GM13976 (cell line): ENCODE data around the gene CIZ1.

Experiments used
- DNase-seq: peaks from one replicate; pipeline ENCODE4 v3.0.0; 2012; ENCODE audit warnings: low spot score
- in situ Hi-C: fragments of 300-500 bp; cut with MboI; formaldehyde crosslinking; loops from one replicate; pipeline ENCODE4 v1.12.0; 2022; ENCODE audit warnings: low sequenced_read_pairs, mixed read lengths, inconsistent platforms; ENCODE audit not compliant: unreplicated experiment
- TF ChIP-seq, protein P1 (sequence below): IDR thresholded peaks from 2 replicates; pipeline ENCODE4 v1.5.1; 2012; ENCODE audit warnings: borderline replicate concordance, mild to moderate bottlenecking; ENCODE audit not compliant: insufficient read depth; ENCODE audit errors: extremely low read depth, missing control alignments, control extremely low read depth

CIZ1 gene

DNA sequence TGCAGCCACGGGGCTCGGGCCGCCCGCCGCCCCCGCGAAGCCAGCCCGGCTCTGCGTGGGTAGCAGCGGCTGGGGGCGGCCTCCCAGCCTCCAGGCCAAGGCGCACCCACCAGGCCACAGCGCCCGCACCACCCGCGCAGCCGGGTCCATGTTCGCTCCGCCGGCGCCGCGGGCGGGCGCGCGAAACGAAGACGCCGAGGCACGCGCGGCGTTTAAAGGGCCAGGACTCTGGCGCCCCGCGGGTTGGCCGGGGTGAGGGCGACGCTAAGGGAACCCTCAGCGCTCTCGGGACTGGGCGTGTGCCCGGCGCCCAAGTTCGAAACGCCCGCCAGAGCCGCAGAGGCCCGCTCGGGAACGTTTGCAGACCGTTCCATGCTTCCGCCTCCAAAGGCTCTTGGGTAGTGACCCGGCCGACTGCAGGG, 63.8 kb downstream of the CIZ1 start, which contains the start of gene PTGES2:
Gene PTGES2, minus strand, starts transcription at position 162 of the 422 bp plus-strand sequence. Its CDS starts 12 bp downstream, at position 150.
- TF ChIP-seq, protein P1, sequence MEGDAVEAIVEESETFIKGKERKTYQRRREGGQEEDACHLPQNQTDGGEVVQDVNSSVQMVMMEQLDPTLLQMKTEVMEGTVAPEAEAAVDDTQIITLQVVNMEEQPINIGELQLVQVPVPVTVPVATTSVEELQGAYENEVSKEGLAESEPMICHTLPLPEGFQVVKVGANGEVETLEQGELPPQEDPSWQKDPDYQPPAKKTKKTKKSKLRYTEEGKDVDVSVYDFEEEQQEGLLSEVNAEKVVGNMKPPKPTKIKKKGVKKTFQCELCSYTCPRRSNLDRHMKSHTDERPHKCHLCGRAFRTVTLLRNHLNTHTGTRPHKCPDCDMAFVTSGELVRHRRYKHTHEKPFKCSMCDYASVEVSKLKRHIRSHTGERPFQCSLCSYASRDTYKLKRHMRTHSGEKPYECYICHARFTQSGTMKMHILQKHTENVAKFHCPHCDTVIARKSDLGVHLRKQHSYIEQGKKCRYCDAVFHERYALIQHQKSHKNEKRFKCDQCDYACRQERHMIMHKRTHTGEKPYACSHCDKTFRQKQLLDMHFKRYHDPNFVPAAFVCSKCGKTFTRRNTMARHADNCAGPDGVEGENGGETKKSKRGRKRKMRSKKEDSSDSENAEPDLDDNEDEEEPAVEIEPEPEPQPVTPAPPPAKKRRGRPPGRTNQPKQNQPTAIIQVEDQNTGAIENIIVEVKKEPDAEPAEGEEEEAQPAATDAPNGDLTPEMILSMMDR = no peak
- DNase-seq = peak; percentile 82

DNA sequence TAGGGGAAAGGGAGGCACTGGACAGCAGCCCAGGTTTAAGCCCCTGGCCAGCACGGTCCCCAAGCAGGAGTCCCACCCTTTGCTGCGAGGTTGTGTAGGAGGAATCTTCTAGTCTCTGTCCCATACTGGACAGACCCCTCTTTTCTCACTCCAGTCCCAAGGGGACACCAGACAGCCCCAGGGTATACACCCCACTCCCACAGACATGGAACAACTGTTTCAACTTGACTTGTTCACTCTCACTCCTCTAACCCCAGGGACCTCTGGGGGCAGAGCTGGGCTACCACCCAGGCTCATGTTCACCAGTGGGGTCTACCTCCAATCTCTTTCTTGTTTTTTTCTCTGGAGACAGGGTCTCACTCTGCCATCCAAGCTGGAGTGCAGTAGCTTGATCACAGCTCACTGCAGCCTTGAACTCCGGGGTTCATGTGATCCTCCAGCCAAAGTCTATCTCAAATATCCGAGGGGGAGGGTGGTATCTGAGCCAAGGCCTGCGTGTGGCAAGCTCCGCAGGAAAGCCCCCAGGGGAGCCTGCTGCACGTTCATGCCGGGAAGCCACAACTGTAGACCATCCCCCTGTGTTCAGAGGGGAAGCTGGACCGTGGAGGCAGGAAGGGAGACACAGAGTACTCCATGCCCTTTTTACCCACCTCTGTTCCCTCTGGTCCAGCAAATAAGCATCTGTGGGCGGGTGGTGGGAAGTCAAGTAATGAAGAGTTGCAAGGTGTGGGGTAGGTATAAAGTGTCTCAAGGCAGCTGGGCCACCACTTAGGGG, 65.6 kb downstream of the CIZ1 start:
- in situ Hi-C loops = no loop called here
- TF ChIP-seq, protein P1 = no peak
- DNase-seq = no peak

More for the DNA sequence above, 63.8 kb downstream of the CIZ1 start, which contains the start of gene PTGES2:
- in situ Hi-C loops = no loop called here

DNA sequence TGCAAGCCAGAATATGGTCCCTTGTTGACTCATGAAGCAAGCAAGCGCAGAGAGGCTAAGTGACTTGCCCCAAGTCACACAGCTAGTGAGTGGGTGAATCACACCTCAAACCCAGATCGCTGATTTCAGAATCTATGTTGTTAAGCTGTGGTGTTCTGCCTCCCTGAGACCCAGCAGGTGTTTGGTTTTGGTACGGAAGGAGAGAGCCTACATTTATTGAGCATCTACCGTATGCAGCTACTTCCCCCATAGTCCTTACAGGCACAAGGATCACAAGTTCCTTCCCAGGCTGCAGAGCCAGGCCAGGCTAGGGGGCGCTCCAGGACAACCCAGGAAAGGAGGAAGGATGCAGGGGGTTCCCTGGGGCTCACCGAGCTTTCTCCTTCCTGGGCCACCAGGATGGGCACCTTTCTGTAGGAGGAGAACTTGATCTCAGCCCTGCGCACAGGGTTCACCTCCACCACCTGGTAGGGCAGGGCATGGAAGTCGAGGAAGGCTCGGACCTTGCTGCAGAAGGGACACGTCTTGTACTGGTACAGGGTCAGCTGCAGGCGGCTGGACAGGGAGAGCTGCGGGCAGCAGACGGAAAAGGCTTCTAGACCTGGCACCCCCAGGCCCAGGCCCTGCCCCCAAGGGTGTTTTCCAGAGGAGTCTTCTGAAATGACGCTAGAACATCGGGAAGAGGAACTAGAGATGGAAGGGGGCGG, 66.3 kb downstream of the CIZ1 start:
- in situ Hi-C loops = no loop called here
- TF ChIP-seq, protein P1 = peak; percentile 62
- DNase-seq = no peak

DNA sequence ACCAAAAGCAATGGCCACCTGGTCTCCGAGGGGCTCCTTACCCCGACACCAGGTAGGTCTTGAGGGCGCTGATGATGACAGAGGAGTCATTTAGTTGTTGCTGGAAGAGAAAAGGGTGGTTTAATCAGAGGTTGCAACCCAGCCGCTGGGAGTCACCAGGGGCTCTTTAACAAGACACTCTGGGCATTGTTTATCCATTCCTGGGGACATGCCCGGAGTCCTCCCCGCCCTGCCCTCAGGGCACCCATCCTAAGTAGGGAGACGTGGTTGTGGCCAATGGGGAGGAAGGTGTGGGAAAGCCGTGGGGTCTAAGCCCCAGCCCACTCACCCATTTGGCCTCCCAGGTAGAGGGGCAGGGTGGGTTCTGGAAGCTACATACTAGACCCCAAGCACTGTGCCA, 66.9 kb downstream of the CIZ1 start:
- in situ Hi-C loops = no loop called here
- no peak for DNase-seq
- TF ChIP-seq, protein P1 = no peak

DNA sequence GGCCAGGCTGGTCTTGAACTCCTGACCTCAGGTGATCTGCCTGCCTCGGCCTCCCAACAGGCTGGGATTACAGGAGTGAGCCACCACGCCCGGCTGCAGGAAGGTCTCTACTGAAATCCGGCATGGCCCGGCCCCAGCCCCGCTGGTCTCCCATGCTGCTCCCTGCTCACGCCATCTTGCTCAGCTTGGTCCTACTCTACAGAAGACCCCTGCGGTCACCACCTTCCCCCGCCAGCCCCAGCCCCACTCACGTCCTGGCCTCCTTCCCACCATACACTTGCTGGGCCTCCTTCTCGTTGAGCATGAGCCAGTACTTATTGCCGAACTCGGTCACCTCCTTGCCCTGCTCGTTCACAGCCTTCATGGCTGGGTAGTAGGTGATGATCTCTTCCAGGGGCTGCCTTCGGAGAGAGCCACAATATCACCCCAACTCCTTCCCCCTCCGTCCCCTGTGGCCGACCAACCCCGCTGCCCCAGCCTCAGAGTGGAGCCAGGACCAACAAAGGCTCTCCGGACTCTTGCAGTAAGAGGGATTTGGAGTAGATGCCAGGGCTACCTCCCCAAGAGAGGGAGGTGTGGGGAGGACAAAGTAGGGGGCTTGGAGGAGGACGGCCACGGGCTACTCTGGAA, 67.8 kb downstream of the CIZ1 start:
- DNase-seq = no peak
- TF ChIP-seq, protein P1 = no peak
- in situ Hi-C loops = no loop called here

DNA sequence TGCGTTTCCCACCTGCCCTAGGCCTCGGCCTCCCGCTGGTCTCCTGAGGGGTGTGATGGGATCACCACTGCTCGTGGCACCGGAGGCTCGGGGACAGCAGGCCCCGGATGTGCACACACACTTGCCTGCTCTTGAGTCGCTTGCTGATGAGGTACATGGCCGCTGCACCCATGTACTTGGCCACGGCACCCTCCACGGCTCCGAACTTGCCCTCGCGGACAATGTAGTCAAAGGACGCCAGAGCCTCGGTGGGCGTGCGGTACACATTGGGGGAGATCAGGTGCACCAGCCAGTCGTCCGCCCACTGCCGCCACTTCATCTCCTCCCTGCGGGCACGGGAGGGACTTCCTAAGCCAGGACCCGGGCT, 68.6 kb downstream of the CIZ1 start:
- in situ Hi-C loops = no loop called here
- no peak for DNase-seq
- TF ChIP-seq, protein P1 = no peak
